ENCODE measurements around the gene MYLK.

Gene MYLK

DNA sequence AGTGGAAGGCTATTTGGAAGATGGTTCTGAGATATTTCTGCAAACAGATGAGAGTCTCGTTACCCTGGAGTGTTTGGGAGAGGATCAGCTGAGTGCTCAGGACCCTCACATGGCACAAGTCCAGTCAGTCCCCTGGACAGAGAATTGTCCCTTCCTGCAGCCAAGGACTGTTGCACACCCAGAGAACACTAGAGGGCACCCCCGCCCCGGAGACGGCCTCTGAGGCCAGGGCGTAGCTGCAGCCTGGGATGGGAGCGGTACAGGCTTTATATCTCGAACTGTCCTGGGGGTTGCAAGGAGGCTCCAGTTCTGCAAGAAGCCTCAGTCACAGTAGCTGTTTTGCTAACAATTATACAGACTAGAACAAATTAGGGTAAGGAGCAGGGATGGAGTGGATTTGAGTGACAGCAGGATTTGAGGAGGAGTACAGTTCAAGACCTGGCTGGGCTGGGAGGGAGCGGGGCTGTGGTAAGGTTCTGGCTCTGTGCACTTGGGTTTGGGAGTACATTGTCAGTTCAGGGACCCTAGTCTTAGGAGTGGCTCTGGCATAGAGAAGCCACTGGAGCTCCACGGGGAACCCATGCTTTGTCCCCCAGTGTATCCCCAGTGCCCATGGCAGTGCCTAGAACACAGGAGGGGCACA, 231.7 kb downstream of the MYLK start:
- Histone ChIP-seq H4K20me1 (ENCODE audit: insufficient read depth) (no peaks in the 10 kb centered on the region), H3K4me3 (IDR thresholded peaks at IDR 0.05; ENCODE audit: insufficient read depth, low read depth, low read length) (no peak overlapping the region), H3K27me3 (ENCODE audit: insufficient read depth, low read depth) (no peaks in the 10 kb centered on the region), H3K9ac (no peak overlapping the region), H3K36me3 (ENCODE audit: insufficient read depth) (no peaks in the 10 kb centered on the region), H3K79me2 (ENCODE audit: insufficient read depth, low read depth) (no peaks in the 10 kb centered on the region), H2AFZ (ENCODE audit: low read depth) (no peak overlapping the region), H3K4me1 (ENCODE audit: low read depth, poor library complexity, severe bottlenecking) (no peaks in the 10 kb centered on the region), H3K27ac (no peak overlapping the region), H3K4me2 (no peak overlapping the region)
- TF ChIP-seq, protein P1, sequence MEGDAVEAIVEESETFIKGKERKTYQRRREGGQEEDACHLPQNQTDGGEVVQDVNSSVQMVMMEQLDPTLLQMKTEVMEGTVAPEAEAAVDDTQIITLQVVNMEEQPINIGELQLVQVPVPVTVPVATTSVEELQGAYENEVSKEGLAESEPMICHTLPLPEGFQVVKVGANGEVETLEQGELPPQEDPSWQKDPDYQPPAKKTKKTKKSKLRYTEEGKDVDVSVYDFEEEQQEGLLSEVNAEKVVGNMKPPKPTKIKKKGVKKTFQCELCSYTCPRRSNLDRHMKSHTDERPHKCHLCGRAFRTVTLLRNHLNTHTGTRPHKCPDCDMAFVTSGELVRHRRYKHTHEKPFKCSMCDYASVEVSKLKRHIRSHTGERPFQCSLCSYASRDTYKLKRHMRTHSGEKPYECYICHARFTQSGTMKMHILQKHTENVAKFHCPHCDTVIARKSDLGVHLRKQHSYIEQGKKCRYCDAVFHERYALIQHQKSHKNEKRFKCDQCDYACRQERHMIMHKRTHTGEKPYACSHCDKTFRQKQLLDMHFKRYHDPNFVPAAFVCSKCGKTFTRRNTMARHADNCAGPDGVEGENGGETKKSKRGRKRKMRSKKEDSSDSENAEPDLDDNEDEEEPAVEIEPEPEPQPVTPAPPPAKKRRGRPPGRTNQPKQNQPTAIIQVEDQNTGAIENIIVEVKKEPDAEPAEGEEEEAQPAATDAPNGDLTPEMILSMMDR (conservative IDR thresholded peaks at IDR 0.05; ENCODE audit: low read depth, low read length) = peak; percentile 86

DNA sequence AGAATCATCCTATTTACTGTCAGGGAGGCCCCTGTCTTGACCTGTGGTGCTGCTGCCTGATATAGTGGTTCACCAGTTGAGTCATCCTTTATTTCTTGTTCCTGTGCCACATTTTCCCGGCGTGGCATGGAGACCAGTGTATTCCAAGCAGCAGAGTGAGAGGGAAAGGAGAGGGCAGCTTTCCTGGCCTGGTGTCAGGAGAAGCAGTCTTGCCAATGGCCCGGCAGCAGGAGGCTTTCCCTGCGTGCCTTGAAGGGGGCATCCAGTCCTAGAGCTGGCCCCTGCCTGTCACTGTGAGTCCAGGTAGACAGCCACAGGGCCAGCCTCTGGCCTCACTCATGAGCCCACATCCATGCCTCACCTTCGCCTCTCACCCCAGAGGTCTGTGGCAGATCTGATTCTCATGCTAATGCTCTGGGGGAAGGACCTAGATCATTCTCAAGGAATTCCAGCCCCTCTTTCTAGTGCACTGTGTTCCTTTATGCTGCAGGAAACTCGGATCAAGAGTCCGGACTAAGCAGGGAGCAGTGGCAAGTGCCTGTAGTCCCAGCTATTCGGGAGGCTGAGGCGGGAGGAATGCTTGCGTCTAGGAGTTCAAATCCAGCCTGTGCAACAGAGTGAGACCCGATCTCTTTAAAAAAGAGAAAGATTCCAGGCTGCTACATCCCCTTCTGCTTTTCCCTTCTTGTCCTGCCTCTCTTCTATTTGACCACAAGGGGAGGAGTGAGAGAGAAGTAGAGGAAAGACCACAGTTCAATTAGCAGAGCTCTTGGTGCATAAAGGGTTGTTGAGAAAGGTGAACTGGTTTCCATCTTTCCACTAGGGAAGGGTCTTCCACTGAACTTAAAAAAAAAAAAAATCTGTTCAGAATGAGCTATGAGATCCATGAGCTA, 232.4 kb downstream of the MYLK start:
- H3K27ac ChIP-seq = no peak overlapping the region
- no peak overlapping the region for H3K9ac ChIP-seq
- no peak overlapping the region for H3K4me2 ChIP-seq
- no peaks in the 10 kb centered on the region for H3K79me2 ChIP-seq (ENCODE audit: insufficient read depth, low read depth)
- H2AFZ ChIP-seq (ENCODE audit: low read depth) = no peak overlapping the region
- TF ChIP-seq, protein P1 (conservative IDR thresholded peaks at IDR 0.05; ENCODE audit: low read depth, low read length) = no peak
- no peaks in the 10 kb centered on the region for H3K4me1 ChIP-seq (ENCODE audit: low read depth, poor library complexity, severe bottlenecking)
- no peaks in the 10 kb centered on the region for H3K27me3 ChIP-seq (ENCODE audit: insufficient read depth, low read depth)
- H3K4me3 ChIP-seq (IDR thresholded peaks at IDR 0.05; ENCODE audit: insufficient read depth, low read depth, low read length) = no peak overlapping the region
- H4K20me1 ChIP-seq (ENCODE audit: insufficient read depth) = no peaks in the 10 kb centered on the region
- H3K36me3 ChIP-seq (ENCODE audit: insufficient read depth) = no peaks in the 10 kb centered on the region

DNA sequence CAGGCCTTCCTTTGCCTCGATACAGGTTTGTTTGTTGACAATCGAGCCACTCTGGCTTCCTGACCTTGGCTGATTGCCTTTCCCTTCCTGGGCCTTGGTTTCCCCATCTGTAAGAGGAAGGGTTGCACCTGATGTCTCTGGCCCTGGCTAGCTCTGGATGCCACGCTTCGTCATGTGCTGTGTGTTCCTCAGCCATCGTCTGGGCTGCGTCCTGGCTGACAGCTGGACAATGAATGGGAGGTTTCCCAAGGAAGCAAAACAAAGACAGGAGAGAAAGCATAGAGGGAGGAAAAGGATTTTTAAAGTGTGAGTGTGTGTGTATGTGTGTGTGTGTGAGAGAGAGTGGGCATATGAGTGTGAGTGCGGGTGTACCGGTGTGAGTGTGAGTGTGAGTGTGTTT, 234.0 kb downstream of the MYLK start:
- H3K27me3 ChIP-seq (ENCODE audit: insufficient read depth, low read depth) = no peaks in the 10 kb centered on the region
- no peak overlapping the region for H3K4me2 ChIP-seq
- H3K79me2 ChIP-seq (ENCODE audit: insufficient read depth, low read depth) = no peaks in the 10 kb centered on the region
- H3K27ac ChIP-seq = no peak overlapping the region
- no peaks in the 10 kb centered on the region for H3K36me3 ChIP-seq (ENCODE audit: insufficient read depth)
- TF ChIP-seq, protein P1 (conservative IDR thresholded peaks at IDR 0.05; ENCODE audit: low read depth, low read length) = no peak
- no peak overlapping the region for H3K4me3 ChIP-seq (IDR thresholded peaks at IDR 0.05; ENCODE audit: insufficient read depth, low read depth, low read length)
- H4K20me1 ChIP-seq (ENCODE audit: insufficient read depth) = no peaks in the 10 kb centered on the region
- H3K4me1 ChIP-seq (ENCODE audit: low read depth, poor library complexity, severe bottlenecking) = no peaks in the 10 kb centered on the region
- no peak overlapping the region for H2AFZ ChIP-seq (ENCODE audit: low read depth)
- H3K9ac ChIP-seq = no peak overlapping the region

DNA sequence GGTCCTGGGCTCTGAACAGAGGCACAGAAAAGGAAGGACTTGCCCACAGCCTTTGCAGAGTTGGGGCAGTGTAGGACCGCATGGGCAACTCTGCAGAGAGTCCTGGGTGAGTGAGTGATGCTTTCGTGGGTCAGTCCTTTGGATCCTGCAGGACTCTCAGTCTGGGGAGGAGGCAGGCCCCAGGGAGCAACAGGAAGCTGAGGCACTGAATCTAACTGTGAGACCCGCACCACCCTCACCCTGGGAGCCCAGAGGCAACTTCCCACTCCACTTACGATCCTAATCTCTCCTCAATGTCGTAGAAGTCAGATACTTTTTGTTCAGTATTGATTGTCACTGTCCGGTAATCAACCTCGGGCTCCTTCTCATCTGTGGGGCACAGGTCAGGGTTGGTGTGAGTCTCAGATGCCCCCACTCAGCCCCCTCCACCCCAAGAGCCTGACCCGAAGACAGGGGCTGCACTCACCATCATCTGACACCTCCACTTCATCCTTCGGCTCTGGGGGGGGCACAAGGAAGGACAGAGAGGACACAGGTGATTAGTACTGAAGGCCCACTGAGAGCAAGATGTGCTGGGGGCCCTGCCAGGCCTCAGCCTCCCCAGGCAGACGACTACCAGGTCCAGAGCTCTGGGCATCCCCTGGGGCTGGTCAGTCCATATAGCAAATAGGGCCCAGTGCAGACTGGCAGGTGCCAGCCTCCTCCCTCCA, 235.3 kb downstream of the MYLK start:
- TF ChIP-seq, protein P1 (conservative IDR thresholded peaks at IDR 0.05; ENCODE audit: low read depth, low read length) = no peak

More for the DNA sequence above, 235.3 kb downstream of the MYLK start:
- H3K27me3 ChIP-seq (ENCODE audit: insufficient read depth, low read depth) = no peaks in the 10 kb centered on the region
- no peak overlapping the region for H2AFZ ChIP-seq (ENCODE audit: low read depth)
- H3K4me2 ChIP-seq = no peak overlapping the region
- H3K27ac ChIP-seq = no peak overlapping the region
- H3K4me3 ChIP-seq (IDR thresholded peaks at IDR 0.05; ENCODE audit: insufficient read depth, low read depth, low read length) = no peak overlapping the region
- no peaks in the 10 kb centered on the region for H3K79me2 ChIP-seq (ENCODE audit: insufficient read depth, low read depth)
- H4K20me1 ChIP-seq (ENCODE audit: insufficient read depth) = no peaks in the 10 kb centered on the region
- no peaks in the 10 kb centered on the region for H3K4me1 ChIP-seq (ENCODE audit: low read depth, poor library complexity, severe bottlenecking)
- H3K9ac ChIP-seq = no peak overlapping the region
- H3K36me3 ChIP-seq (ENCODE audit: insufficient read depth) = no peaks in the 10 kb centered on the region
